ENCODE measurements around the gene NKAPL.

NKAPL gene

DNA sequence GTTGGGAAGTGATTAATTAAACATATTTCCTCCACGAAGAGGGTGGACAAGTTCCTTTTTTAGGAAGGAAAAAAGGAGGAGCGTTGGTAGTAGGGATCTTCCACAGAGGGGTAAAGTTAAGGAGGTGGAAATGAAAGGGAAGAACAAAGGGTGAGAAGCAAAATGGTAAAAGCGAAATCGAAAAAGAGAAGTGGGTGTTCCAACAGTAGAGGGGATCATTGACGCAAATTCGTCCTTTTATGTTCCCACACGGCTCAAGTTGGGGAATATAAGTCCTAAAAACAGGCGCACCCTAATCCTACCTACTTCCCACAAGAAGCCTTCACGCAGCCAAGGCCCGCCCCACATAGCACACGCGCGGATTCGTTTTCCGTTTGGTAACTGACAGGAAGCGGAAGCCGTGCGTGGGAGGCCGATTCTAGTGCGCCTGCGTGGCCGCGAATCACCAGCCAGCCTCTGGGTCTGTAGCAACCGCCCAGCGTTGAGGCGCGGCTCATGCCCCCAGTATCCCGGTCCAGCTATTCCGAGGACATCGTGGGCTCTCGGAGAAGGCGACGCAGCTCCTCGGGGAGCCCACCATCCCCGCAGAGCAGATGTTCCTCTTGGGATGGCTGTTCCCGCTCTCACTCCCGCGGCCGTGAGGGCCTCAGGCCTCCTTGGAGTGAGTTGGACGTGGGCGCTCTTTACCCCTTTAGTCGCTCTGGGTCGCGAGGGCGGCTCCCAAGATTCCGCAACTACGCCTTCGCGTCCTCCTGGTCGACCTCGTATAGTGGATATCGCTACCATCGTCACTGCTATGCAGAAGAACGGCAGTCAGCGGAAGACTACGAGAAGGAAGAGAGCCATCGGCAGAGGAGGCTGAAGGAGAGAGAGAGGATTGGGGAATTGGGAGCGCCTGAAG lies at the start of gene NKAPL:
Gene NKAPL, plus strand, starts transcription at position 421 of the 901 bp plus-strand sequence. Its CDS starts 75 bp downstream, at position 496.
- DNase-seq, result peak; percentile 52 to 95 (median 70)
- intact Hi-C loops (cut with DNase I), result loop anchor here (10.0 kb wide), 1 partner anchor 124 kb away; no protein-coding TSS in a partner anchor

DNA sequence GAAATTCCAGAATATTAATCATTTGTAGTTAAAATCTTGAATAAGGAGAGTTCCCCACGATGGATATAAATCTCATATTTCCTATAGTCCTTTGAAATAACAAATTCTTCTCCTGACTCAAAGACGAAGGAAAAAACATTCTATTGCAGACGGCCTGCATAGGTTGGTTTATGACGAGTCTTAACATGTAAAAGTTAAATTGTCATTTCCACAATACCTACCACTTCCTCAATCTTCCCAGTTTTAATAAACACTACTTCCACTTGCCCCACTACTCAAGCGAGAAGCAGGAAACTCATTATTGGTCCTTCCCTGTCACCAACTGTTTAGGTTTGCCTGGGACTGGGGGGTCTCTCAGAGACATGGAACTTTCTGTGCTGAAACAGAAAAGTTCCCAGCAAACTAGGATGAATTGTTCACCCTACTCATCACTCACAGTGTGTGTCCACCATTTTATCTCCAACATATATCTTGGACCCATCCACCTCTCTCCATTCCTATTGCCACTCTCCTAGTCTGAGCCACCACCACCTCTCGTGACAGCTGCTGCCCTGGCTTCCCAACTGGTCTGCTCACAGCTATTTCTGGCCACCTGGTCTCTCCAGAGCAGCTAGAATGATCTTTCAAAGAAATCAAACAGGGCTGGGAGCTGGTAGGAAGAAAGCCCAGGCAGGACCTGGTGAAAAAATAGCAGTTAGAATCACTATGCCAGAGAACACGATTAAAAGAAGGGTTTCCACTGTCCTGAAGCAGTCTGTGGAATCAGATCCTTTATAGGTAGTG lies 49.2 kb upstream of the NKAPL start:
- intact Hi-C loops (cut with DNase I), result no loop called here
- no peak for DNase-seq

DNA sequence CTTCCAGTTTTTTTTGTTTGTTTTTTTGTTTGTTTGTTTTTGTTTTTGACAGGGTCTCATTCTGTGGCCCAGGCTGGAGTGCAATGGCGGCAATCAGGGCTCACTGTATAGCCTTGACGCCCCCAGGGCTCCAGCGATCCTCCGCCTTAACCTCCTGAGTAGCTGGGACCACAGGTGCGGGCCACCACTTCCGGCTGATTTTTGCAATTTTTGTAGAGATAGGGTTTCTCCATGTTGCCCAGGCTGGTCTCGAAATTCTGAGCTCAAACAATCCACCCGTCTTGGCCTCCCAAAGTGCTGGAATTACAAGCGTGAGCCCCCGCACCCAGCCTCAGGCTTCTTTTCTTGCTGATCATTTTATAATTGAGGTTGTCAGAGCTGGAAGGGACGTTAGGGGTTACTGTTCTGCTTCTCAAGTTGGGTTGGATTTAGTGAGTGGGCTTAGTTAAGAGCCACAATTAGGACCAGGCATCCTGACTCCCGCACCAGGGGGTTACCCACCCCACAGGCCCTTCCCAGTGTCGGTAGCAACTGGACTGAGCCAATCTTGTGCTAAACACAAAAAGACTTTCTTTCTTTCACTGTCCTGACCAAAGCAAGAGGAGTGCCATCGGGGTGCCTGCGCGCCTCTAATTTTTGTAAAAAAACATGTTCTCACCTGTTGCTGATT lies 47.1 kb upstream of the NKAPL start:
- DNase-seq, result no peak
- intact Hi-C loops (cut with DNase I), result no loop called here

DNA sequence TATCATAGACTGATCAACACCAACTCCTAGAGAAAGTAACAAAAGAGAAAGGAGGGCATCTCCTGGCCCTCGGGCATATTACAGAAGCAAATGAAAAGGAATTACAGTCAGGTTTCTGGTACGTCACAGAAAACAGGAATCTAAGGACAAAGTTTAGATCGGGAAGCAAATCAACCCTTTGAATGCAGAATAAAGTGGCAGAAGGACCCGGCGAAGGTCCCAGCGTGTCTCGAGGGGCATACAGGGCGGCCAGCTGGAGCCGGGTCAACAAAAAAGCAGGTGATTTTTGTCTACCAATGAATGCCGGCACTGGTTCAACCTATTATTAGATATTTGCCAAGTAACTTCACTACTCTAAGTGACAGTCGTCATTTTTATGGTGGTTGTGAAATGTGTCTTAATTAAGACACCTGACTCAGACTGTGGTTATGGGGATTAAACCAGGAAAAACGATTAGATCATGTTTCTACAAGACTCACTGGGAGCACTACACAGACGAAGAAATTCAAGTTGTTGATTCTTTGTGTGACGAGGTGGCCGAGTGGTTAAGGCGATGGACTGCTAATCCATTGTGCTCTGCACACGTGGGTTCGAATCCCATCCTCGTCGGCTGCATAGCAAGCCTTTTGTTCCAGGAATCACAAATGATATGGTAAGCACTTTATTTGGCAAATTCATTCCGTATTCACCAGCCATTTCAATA lies 46.4 kb upstream of the NKAPL start:
- intact Hi-C loops (cut with DNase I), result no loop called here
- no peak for DNase-seq

DNA sequence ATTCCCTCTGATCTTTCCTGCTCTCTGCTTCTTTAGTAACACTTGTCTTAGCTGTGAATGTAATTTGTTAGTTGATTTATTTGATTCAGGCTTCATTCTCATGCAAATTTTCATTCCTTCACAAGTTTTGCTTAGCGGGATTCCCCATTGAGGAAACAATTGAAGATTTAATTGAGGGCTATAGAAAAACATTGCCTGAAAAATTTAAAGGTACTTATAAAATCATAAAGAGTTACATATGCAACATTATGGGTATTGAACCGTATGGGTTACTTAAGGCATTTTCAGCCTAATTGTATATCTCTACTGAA lies 45.9 kb upstream of the NKAPL start:
- DNase-seq, result no peak
- intact Hi-C loops (cut with DNase I), result no loop called here

DNA sequence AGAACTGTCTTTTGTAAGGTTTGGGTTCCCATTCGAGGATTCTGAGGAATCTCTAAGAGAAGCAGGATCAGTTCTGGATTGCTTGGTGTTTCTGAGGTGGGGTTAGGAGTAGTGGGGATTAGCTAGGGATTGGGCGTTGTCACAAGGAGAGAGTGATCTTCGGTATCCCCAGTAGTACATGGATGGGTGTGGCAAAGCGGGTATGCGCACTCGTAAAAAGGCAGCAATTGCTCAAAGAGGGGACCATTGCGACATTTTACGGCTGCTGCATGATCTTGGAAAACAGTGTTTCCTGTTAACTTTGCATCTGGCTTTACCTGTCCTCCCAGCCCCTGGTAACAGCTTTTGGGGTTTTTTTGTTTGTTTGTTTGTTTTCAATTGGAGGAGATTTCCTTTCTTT lies 43.7 kb upstream of the NKAPL start:
- intact Hi-C loops (cut with DNase I), result no loop called here
- DNase-seq, result no peak

DNA sequence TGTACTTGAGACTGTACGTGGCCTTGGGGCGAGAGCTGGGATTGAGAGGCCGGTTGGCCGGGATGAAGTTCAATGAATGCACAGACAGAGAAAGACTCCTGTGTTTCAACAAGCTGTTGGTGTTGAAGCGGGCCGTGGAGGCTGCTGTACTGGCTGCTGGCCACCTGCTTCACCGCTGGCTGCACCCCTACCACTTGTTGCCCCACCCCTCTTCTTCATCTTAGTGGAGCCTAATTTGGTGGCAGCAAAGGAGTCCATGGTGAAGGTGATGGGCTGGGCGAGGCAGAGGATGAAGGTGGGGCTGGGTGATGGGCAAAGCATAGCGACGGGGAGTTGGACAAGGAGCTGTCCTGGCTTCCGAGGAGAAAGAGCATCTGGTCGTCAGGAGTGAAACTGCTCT lies 41.2 kb upstream of the NKAPL start:
- no peak for DNase-seq
- intact Hi-C loops (cut with DNase I), result no loop called here

DNA sequence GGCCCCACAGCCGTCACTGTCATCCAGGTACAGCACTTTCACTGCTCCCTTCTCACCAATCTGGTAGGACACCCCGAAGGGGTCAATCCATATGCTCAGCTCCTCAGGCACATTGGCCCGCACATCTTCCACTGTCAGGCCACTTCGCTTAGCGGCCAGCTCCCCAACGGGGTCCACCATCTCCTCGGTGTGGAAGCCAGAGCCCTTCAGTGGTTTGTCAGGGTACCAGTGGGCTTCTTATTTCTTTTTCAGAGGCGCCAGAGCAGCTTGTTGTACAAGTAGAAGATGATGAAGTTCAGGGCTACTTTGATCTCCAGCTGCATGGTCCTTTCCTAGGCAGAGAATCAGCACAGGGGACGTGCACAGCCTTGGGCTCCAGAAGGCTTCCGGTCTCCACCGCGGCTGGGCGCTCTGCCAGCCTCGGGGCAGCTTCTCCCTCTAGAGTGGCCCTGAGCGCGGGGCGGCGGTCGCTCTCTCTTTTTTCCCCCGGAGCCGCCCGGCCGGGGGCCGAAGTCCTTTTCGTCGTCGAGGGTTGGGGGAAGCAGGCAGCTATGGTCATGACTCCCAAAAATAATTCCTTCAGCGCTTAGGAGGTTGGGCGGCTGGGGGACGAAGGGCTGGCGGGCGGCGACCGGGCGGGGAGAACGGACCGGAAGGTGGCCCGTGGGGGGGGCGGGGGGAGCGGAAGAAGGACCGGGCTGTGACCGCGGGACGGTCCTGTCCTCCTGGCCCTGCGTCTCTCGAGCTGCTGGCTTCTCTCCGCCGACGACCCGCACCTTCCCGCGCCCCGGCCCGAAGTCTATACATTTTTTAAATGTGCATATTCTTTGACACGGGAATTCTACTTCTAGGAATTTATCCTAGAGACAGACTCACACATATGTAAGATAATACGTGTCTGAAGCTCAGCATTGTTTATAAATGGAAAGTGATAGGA lies 40.5 kb upstream of the NKAPL start:
- DNase-seq, result peak in 8 of 10 donors; percentile 12 to 91 (median 65)
- intact Hi-C loops (cut with DNase I), result no loop called here

DNA sequence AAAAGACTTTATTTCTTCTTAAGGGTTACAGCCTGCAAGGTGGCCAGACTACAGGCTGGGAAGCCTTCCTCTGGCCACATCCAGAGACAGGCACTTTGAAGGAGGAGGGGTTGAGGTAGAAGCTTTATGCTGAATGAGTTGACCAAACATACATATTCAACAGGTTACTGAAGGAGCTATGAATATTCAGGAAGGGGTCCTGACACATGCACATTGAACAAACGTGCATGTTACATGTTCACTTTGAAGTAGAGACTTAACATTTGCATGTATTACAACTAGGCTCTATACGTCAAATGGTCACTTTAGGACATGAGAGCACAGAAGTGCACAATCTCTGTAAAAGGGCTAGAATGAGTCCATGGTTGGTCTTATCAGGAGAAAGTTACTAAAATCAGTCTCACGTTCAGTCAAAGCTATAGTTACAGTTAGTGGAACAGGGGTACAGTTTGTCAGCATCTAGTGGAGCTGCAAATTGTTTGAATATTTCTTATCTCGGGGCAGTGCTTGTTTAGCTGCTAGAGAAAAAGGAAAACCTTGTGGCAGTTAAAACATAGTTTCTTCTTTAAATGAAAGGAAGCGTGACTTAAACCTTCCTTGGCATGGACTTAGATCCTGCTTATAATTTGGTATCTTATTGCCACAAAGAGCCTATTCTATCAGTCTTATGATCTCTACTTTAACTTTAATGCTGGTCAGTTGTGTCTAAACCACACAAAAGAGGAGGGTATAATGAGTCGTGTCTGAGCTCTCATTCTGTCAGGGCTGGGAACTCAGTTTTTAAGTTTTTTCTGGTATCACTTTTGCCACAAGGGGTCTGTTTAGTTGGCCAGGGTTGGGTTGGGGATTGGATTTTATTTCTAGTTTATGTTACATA lies 38.6 kb upstream of the NKAPL start:
- DNase-seq, result no peak
- intact Hi-C loops (cut with DNase I), result loop anchor here (10.0 kb wide), 1 partner anchor 86 kb away; no protein-coding TSS in a partner anchor

DNA sequence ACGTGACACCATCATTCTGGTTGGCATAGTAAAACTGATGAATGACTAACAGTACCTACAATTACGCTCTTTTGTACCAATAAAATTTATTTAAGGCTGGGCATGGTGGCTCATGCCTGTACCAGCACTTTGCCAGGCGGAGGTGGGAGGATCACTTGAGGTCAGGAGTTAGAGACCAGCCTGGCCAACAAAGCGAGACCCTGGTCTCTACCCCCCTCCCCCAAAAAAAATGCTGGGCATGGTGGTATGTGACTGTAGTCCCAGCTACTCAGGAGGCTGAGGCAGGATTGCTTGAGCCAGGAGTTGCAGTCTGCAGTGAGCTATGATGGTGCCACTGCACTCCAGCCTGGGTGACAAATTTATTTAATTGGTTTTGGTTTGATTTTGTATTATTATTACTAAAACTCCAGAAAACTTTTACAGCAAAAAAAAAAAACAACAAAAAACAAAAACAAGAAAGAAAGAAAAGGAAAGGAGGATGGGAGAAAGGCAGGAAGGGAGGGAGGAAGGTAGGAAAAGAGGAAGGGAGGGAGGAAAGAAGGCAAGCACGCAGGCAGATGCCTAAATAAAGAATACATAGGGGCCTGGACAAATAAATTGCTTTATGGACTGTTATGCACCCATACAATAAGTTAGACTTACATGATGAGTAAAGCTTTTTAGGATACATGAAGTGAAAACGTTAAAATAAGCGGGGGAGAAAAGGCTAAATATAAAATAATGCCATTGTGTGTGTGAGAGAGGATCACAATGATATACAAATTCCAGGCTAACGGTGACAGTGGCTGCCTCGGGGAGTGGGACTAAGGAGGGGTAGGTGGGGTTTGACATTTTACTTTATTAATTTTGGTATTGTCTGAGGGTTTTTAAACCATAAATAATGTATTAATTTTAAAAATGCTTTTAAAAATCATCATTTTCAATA lies 34.7 kb upstream of the NKAPL start:
- intact Hi-C loops (cut with DNase I), result loop anchor here (10.0 kb wide), 1 partner anchor 90 kb away; no protein-coding TSS in a partner anchor

DNA sequence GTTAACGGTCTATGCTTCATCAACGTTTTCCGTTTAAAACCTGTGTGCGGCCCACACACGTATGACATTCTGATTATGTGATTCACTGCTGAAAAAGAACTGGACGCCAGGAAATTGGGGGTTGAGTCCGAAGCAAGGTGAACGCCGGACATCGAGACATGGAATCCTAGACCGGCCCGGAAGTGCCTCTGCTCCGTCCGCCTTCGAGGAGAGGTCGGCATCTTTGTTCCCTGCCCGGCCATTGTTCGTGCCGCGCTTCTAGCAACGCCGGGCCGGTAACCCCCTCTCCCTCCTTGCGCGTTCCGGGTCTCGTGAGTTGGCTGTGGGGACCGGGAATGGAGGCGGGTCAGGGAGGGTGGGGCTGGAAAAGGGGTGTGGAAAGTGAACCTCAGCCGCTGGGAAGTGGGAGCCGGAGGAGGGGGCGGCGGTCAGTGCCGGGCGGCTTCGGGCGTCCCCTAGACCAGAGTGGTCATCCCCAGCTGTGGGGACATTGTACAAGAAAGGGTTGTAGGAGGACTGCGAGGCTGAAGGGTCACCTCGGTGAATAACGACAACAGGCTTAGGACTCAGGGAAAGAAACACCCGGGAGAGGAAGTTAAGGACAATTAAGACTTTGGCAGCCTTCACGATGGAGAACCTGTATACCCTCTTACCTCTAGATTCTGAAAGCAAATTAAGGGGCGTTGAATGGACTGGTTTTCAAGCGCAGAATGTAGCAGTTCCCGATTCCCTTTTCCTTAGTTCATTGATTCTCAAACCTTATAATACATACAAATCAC lies 33.9 kb upstream of the NKAPL start, which contains the start of gene ZSCAN9:
Gene ZSCAN9, plus strand, starts transcription at position 220 of the 779 bp plus-strand sequence. CDS start 1,810 bp downstream, outside the sequence.
- peak; percentile 57 to 96 (median 74) for DNase-seq
- intact Hi-C loops (cut with DNase I), result loop anchor here (10.0 kb wide), 1 partner anchor 90 kb away; no protein-coding TSS in a partner anchor

More for the DNA sequence above, 34.7 kb upstream of the NKAPL start:
- no peak for DNase-seq

DNA sequence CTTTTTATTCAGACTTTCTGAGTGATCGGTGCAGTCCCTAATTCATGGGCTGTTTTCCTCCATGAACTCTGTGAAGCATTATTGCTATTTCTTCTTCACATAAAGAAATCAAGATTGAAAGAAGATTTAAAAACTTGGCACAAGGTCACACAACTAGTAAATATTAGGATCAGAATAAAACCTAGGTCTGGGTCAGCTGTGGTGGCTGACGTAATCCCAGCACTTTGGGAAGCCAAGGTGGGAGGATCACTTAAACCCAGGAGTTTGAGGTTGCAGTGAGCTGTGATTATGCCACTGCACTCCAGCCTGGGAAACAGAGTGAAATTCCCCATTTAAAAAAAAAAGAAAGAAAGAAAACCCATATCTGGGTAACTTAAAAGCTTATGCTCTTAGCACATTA lies 32.6 kb upstream of the NKAPL start:
- DNase-seq, result no peak
- intact Hi-C loops (cut with DNase I), result loop anchor here (10.0 kb wide), 1 partner anchor 92 kb away; no protein-coding TSS in a partner anchor

DNA sequence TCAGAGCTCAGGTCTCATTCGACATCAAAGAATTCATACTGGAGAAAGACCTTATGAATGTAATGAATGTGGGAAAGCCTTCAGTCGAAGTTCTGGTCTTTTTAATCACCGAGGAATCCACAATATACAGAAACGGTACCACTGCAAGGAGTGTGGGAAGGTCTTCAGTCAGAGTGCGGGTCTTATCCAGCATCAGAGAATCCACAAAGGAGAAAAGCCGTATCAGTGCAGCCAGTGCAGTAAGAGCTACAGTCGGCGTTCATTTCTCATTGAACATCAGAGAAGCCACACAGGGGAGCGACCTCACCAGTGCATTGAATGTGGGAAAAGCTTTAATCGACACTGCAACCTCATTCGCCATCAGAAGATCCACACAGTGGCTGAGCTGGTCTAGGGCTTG lies 26.3 kb upstream of the NKAPL start:
- peak in 1 of 10 donors; percentile 26 for DNase-seq
- intact Hi-C loops (cut with DNase I), result no loop called here

DNA sequence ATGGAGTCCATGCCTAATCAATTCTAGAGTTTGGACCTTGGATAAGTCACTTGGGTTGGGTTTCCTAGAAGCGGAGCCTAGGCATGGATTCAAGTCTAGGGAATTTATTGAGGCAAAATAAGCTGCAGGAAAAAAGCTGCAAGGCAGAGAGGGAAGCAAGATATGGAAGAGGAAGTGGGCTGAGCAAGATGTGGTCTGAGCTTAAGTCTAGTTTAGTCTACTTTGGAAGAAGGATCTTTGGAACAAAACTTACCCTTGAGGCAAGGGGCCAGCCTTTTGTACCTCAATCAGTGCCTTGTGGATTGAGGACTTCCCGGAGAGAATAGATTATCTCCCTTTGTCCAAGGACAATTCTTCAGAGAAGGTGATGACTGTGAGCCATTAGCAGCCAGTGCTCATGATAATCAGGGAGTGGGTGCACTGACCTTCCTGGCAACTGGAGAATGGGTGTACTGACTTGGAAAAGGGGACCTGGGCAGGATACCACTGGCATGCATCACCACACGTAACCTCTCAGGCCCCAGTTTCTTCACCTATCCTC lies 23.1 kb upstream of the NKAPL start:
- intact Hi-C loops (cut with DNase I), result no loop called here
- no peak for DNase-seq

DNA sequence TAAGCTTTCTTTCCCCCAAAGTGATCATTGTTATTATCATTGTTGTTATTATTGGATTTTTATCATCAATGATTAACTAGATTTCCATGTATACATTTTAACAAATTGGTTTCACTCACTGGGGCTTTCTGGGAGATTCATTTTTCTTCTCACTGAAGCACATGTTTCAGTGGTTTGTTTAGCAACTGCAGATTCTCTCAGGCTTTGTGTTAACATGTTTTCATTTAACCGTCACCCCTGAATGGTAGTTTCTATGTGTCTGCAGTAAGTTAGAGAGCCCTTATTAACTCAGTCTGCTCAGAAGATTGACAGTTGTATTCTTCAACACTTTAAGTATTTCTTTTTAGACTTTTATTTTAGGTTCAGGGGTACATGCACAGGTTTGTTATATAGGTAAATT lies 19.5 kb upstream of the NKAPL start:
- DNase-seq, result no peak

DNA sequence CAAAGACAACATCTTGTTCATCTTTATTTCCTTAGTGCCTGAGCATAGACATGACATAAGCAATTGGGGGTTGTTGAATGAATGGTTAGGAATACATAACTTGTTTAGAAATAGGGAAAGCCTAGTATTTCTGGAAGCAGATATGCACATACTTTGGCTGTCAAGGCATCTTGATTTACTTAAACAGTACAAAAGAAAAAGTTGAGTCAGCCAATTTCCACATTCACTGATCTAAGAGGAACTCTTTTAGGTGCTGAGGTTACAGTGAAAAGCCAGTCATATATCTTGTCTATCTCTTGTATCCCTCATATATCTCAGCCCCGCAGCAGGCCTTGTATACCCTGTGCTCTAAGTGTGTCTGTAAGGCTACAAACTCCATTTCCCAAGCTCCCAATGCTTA lies 18.6 kb upstream of the NKAPL start:
- intact Hi-C loops (cut with DNase I), result no loop called here
- DNase-seq, result no peak

More for the DNA sequence above, 19.5 kb upstream of the NKAPL start:
- intact Hi-C loops (cut with DNase I), result no loop called here

All from posterior cingulate gyrus (tissue), 11 donors.